Skeletal muscle satellite cell (primary cell): ENCODE measurements around the gene SP2.
A peak's percentile ranks its signal among the peaks of the same experiment; 100 is the strongest.

Source experiments
- H3K27me3 ChIP-seq: 2 replicates; pipeline ENCODE4 v1.7.0; 2013; ENCODE audit warnings: low read length; ENCODE audit not compliant: control insufficient read depth, insufficient read depth
- H3K36me3 ChIP-seq: 2 replicates; pipeline ENCODE4 v1.7.0; 2013; ENCODE audit warnings: mild to moderate bottlenecking, control low read depth, low read length; ENCODE audit not compliant: insufficient read depth
- H3K4me1 ChIP-seq: 2 replicates; pipeline ENCODE4 v1.7.0; 2013; ENCODE audit warnings: low read length; ENCODE audit not compliant: control insufficient read depth, insufficient read depth
- H3K4me2 ChIP-seq: 2 replicates; pipeline ENCODE4 v1.7.0; 2013; ENCODE audit warnings: mild to moderate bottlenecking, low read length
- H3K4me3 ChIP-seq: 2 replicates; pipeline ENCODE4 v1.7.0; 2013; ENCODE audit warnings: low read length
- H3K9ac ChIP-seq: 2 replicates; pipeline ENCODE4 v1.7.0; 2013; ENCODE audit warnings: mild to moderate bottlenecking, low read depth, low read length, moderate library complexity
- H3K9me3 ChIP-seq: replicated peaks from 2 replicates; pipeline ENCODE4 v1.7.0; 2013; ENCODE audit warnings: mild to moderate bottlenecking, control low read depth, low read length

The SP2 gene

DNA sequence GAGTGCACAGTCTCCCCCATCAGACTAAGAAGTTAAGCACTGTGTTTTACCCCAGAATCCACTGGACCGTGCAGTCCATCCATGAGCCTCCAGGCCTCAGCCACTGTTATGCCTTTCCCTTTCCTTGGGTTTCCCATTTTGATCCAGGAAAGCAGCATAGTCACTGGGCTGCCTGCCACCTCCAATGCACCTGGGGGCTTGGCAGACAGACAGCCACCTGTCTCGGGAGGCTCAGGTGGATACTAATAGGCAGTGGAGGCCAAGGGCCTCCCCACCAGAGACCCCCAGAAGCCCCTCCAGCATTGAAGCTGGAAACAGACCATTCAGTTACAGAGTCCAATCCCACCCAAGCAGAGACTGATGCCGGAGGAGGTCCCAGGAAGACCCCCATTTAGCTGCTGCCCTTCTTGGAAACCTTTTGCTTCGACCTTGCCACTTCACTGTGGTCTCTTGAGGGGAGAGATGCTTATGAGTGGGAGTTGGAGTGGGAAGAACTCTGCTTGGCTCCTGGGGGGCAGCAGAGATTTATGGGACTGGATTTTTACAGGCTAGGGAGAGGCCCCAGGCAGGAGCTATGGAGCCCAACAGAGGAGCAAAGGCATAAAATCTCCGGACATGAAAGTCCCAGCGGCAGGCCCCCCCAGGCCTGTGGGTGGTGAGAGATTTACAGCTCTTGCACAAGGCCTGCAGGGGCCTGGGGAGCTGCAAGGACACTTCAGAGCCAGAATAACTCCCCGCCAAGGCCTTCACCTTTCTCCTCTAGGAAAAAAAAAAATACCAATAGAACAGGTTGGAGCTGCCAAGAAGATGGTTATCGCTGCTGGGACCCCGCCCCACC is 12.2 kb upstream of the SP2 start:
- H3K4me2 ChIP-seq = no peak overlapping the region
- H3K36me3 ChIP-seq = no peaks in the 10 kb centered on the region
- no peaks in the 10 kb centered on the region for H3K9me3 ChIP-seq
- no peak overlapping the region for H3K9ac ChIP-seq
- H3K4me1 ChIP-seq = peaks cover 12% of the 10 kb centered on the region
- no peak overlapping the region for H3K4me3 ChIP-seq
- H3K27me3 ChIP-seq = no peaks in the 10 kb centered on the region

DNA sequence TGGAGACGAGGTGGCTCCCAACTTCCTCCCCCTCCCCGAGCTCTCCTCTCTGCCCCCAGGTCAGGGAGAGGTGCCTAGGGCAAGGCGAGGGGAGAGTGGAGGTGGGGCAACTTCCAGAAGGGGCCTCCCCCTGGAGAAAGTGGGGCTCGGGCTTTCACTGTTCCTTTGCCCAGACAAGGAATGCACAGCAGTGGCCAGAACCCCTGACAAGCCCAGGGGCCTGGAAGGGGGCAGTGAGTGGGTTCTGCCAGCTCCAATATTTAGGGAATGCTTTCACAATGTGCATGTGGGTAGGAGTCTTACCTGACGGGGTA is 11.7 kb upstream of the SP2 start:
- H3K9me3 ChIP-seq = no peaks in the 10 kb centered on the region
- no peaks in the 10 kb centered on the region for H3K27me3 ChIP-seq
- no peak overlapping the region for H3K4me2 ChIP-seq
- no peaks in the 10 kb centered on the region for H3K36me3 ChIP-seq
- H3K4me3 ChIP-seq = no peak overlapping the region
- H3K9ac ChIP-seq = no peak overlapping the region
- peaks cover 11% of the 10 kb centered on the region for H3K4me1 ChIP-seq

DNA sequence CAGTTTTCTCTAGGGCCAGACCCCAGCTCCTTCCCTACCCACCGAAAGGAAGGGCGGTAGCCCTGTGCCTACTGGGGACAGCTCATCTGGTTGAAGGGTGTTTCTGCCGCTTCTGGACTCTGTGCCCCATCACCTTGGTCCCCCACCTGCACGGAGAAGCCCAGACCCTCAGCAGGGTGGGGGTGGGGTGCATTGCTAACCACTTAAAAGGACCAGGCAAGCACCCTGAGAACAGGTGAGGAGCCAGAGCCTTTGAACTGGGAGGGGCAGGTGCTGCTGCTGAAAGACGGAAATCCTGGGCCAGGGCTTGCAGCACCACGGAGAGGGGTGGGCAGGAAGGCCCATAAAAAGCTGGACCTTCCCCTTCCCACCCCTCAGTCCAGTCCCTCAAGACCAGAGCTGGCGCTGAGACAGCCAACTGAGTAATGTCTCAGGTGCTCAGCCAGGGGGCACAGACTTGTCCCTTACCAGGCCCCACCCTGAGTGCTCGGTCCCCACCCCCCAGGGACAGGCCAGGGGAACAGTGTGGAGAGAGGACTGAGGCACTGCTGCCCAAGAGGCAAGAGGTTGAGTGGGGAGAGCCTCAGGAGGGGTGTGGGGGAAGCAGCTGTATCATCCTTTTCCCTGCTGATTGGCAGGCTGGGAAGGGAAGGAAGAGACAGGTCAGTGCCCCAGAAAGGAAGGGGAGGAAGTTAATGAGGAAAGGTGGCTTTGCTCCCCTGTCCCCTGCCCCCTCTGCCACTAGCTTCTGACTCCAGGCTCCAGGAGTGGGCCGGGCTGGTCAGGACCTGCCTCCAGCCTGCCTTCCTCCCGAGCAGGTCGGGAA is 10.9 kb upstream of the SP2 start:
- Histone ChIP-seq H3K9ac (no peak overlapping the region), H3K4me3 (no peak overlapping the region), H3K36me3 (no peaks in the 10 kb centered on the region), H3K27me3 (no peaks in the 10 kb centered on the region), H3K9me3 (no peaks in the 10 kb centered on the region), H3K4me2 (no peak overlapping the region), H3K4me1 (peaks cover 11% of the 10 kb centered on the region)

DNA sequence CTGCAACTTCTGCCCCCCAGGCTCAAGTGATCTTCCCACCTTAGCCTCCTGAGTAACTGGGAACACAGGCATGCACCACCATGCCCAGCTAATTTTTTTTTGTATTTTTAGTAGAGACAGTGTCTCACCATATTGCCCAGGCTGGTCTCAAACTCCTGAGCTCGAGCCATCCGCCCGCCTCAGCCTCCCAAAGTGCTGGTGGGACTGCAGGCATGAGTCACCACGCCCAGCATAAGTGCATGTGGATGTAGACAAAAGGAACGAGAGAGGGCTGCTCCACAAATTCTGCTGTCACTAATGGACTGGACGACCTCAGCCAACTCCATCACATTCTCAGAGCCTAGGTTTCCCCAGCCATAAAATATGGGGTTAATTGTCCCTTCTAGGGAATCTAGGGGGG is 7.7 kb upstream of the SP2 start:
- Histone ChIP-seq H3K4me3 (no peak overlapping the region), H3K4me2 (no peak overlapping the region), H3K9me3 (no peaks in the 10 kb centered on the region), H3K27me3 (no peaks in the 10 kb centered on the region), H3K4me1 (no peaks in the 10 kb centered on the region), H3K36me3 (no peaks in the 10 kb centered on the region), H3K9ac (no peak overlapping the region)

DNA sequence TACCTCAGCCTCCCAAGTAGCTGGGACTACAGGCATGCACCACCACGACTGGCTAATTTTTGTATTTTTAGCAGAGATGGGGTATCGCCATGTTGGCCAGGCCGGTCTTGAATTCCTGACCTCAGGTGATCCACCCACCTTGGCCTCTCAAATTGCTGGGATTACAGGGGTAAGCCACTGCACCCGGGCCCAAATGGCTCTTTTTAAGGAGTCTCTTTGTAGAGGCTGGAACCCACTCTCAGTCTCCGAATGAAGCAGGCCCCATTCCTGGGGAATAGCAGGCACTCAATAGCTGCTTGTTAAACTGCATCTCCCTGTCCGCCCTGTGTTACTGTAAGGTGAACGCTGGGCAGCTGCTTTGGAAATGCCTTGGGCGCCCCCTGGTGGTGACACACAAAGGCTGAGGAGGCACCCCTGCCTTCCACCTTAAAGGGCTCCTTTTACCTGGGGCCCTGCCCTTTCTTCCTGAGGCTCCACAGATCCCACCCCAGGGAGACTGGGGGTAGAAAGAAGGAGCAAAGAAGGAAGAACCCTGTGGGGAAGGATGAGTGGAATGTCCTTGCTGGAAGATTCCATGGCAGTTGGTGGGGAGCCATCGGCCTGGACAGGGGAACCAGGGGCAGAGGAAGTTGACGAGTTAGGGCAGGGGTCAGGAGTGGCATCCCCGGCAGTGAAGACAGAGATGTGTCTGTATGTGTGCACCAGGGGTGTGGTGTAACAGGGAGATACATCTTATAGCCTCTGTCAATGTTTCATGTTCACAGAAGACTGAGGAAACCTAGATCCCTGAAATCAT is 6.1 kb upstream of the SP2 start:
- Histone ChIP-seq H3K36me3 (no peaks in the 10 kb centered on the region), H3K27me3 (no peaks in the 10 kb centered on the region), H3K4me2 (no peak overlapping the region), H3K9me3 (no peaks in the 10 kb centered on the region), H3K9ac (no peak overlapping the region), H3K4me1 (peaks cover 5% of the 10 kb centered on the region), H3K4me3 (no peak overlapping the region)

DNA sequence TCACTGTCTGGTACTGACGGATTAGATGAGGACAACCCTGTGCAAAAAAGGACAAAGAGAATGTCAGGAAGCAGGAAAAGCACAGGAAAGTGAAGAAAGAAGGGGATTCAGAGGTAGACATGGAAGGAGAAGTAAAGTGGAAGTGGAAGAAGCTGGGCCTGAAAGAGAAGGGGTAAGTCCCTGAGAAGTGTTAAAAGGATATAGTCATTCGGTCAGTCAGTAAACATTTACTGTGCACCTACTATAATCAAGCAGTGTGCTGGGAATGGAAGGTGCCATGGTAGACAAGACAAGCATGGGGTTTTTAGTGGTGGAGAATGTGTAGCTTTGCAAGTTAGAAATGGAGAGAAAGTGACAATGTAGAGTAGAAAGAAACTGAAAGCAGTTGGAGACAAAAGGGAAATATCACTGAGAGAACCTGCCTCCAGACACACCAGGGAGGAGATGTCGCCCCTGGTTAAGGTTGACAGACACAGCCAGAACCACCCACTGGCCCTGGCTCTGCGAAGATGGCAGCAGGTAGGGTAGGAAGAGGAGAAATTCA is 4.4 kb upstream of the SP2 start:
- Histone ChIP-seq H3K9me3 (no peaks in the 10 kb centered on the region), H3K27me3 (no peaks in the 10 kb centered on the region), H3K36me3 (no peaks in the 10 kb centered on the region), H3K4me3 (no peak overlapping the region), H3K4me2 (no peak overlapping the region), H3K4me1 (peaks cover 5% of the 10 kb centered on the region), H3K9ac (no peak overlapping the region)

DNA sequence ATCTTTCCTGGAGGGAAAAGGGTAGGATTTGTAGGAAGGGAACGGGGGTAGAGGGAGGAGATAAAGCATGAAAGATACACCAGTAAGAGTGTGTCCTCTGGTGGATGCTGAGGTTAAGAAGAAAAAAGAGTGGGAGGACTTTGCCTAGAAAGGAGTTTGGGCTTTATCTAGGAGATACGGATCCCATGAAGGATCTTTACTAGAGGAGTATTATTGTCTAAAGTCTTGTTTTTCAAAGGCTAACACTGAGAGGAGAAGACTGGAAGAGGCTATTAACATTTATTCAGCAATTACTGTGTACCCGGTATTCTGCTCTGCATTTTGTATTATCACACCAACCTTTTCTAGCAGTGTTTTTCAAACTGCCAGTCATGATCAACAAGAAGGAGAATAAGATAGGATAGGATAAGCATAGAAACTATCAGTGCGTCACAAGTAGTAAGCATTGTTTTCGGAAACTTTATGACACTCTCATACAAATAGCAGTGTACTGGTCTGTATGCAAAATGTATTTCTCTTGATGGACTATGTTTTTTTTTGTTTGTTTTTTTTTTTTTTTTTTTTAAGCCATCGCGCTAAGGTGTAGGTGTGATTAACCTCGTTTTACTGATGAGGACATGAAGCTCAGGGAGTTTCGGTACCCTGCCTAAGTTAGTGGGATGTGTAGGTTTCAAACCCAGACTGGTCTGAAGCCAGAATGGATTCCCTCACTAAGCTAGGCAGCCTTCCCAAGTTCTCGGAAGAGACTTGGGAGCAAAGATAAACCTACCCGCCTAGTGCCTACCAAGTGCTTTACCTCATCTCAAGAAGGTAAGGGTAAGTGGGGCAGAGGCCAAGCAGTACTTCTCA is 1.3 kb upstream of the SP2 start:
- no peaks in the 10 kb centered on the region for H3K36me3 ChIP-seq
- H3K4me3 ChIP-seq = peak overlapping the region; percentile 77
- H3K27me3 ChIP-seq = no peaks in the 10 kb centered on the region
- peak overlapping the region; percentile 91 for H3K4me2 ChIP-seq
- H3K4me1 ChIP-seq = peaks cover 16% of the 10 kb centered on the region
- H3K9me3 ChIP-seq = no peaks in the 10 kb centered on the region
- H3K9ac ChIP-seq = peak overlapping the region; percentile 95

DNA sequence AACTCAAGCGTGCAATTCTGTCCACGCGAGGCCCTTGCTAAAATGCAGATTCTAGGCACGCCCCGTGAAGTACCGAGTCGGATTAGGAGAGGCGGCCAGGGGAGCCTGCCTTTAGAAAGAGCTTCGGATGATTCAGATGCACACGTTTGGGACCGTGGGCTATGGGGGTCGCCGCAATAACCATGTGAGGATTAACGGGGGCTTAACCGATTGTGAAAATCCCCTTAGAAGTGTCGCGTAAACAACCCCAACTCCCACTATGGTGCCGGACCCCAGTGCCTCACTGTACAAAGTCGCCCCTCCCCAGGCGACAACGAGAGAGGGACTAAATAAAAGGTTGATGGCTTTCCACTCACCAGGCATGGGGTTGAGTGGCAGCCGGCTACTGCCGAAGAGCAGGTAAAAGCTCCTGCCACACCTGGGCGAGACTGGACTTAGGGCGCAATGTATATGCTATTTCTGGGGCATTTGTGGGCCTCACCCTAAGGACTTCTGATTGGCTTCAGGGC is 635 bp upstream of the SP2 start:
- Histone ChIP-seq H3K36me3 (no peaks in the 10 kb centered on the region), H3K4me1 (peaks cover 16% of the 10 kb centered on the region), H3K4me2 (peak overlapping the region; percentile 91), H3K4me3 (peak overlapping the region; percentile 77), H3K9me3 (no peaks in the 10 kb centered on the region), H3K9ac (peak overlapping the region; percentile 95), H3K27me3 (no peaks in the 10 kb centered on the region)

DNA sequence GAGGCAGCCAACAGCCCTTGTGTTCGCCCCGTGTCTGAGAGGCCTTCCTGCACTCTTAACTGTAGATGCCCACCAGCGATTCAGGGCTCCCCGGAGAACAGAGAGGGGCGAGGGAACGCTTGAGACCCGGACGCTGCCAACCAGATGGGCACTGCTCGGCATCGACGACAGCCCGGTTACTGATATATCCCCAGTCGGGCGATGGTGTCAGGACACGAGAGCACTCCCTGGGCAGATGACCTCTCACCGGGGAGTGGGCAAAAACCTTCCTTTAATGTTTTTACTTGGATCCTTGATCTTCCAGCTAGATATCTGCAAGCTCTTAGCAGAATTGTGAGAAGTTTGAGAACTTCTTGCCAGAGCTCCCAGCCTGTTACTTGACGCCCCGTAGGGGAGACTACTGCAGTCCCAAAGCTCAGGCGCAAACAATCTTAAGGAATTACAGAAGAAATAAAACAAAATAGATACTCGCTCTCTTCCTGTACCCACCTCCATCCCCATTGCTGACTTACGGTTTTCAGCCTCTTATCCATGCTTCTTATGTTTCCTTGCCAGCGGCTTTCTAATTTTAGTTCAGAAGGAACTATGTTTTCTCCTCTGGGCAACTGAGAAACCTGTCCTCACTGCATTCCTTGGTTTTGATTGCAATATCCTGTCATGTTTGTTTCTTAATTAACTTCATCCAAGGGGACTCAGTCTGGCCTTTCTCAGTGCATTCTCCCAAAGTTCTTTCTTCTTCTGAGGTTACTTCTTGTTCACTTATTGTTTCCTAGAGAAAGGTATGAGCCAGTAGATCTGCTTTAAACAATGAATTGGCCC is 845 bp downstream of the SP2 start:
- Histone ChIP-seq H3K4me1 (peaks cover 16% of the 10 kb centered on the region), H3K4me3 (peak overlapping the region; percentile 82), H3K36me3 (no peaks in the 10 kb centered on the region), H3K9ac (peak overlapping the region; percentile 95), H3K9me3 (no peaks in the 10 kb centered on the region), H3K4me2 (peak overlapping the region; percentile 95), H3K27me3 (no peaks in the 10 kb centered on the region)

DNA sequence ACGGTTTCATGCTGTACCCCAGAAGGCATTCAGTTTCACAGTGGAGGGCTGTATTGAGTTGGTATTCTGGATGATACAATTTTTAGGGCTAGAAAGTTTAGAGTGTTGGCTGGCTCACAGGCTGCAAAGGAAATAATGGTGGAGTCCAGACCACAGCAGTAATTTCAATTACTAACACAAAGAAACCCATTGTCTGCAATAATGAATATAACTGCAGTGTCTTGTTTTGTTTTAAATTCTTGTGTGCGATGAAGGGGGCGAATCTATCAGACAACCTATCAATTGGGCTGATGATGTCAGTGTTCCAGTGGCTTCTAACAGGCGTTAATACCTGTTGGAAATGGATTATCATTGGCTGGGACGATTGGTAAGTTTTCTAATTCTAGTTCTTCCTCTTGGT is 1.5 kb downstream of the SP2 start:
- no peaks in the 10 kb centered on the region for H3K27me3 ChIP-seq
- H3K4me3 ChIP-seq = peak overlapping the region; percentile 82
- peaks cover 16% of the 10 kb centered on the region for H3K4me1 ChIP-seq
- no peaks in the 10 kb centered on the region for H3K36me3 ChIP-seq
- H3K4me2 ChIP-seq = peak overlapping the region; percentile 95
- no peaks in the 10 kb centered on the region for H3K9me3 ChIP-seq
- H3K9ac ChIP-seq = peak overlapping the region; percentile 95
